SIG-M5 treated with dmso at 0.1 percent for 504 hours (cell line): ENCODE data around the gene MICALL2.

Experiments used
- DNase-seq: peaks from one replicate; lab custom pipeline; 2025; ENCODE audit not compliant: unreplicated experiment; lab: John Stamatoyannopoulos, UW

The MICALL2 gene

GRCh38 chr7:1470901-1471300 is 11.6 kb upstream of the MICALL2 start:
- no peak for DNase-seq

DNA sequence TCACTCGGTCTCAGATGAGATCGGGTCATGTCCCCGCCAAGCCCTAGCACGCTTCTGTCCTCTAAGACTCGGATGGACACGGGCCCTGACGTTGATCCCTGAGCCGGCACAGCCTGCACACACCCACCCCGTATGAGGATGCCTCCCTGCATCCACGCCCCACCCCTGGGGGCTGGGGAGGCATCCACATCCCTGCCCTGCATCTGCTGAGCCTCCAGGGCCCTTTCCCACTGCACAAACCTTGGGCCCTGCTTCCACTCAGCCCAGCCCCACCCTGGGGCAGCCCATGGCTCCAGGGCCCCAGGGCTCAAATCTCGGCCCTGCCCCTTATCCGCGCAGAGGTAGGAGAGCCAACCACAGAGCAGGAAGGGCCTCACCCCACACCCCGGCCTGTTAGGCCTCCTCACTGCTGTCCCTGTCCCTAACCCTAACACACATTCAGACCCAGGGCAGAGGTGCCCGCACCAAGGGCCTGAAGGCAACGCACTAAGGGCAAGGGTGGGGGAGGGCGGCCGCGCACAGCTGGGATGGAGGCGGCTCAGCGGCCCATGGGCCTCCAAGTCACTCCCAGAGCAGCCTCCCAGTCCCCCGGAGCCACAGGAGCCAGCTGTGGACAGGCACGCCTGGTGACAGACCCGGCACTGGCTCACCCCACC is 9.5 kb upstream of the MICALL2 start:
- DNase-seq: no peak

- DNase-seq: no peak
Measured at GRCh38 chr7:1468203-1468602, 8.9 kb upstream of the MICALL2 start.

DNA sequence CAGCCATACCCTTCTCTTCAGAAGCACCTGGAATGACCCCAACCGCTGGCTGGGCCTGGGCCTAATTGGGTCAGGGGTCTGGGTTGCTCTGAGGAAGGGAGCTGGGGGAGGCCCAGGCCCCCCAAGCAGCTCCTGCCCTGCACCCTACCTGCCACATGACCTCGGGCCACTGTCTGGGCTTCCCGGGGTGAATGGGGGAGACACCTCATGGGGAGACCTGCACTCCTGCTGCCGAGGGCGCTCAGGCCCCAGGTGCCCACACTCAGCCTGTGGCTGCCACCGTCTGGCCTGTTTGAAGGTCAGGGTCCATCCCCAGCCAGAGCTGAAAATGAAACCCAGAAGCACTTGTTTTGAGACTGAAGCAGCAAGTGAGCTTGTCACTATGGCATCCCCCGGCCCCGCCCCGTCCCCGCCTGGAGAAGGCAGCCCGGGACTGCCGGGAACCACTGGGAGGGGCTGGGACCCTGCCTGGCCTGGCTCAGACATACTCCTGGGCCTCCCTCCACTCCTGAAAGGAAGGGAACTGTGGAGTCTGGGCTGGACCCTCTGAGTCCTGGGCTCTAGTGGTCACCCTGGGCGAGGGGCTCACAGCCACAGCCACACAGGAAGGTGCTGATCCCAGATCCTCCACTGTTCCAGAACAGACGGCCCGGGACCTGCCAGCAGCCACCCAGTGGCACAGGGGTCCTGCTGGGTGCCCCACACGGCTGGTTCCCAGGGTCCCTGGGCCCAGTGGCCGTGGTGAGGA is 7.4 kb upstream of the MICALL2 start:
- DNase-seq: no peak

GRCh38 chr7:1464694-1465093 is 5.4 kb upstream of the MICALL2 start:
- DNase-seq: no peak

- DNase-seq: no peak
Measured at GRCh38 chr7:1463676-1464223, 4.5 kb upstream of the MICALL2 start.

DNA sequence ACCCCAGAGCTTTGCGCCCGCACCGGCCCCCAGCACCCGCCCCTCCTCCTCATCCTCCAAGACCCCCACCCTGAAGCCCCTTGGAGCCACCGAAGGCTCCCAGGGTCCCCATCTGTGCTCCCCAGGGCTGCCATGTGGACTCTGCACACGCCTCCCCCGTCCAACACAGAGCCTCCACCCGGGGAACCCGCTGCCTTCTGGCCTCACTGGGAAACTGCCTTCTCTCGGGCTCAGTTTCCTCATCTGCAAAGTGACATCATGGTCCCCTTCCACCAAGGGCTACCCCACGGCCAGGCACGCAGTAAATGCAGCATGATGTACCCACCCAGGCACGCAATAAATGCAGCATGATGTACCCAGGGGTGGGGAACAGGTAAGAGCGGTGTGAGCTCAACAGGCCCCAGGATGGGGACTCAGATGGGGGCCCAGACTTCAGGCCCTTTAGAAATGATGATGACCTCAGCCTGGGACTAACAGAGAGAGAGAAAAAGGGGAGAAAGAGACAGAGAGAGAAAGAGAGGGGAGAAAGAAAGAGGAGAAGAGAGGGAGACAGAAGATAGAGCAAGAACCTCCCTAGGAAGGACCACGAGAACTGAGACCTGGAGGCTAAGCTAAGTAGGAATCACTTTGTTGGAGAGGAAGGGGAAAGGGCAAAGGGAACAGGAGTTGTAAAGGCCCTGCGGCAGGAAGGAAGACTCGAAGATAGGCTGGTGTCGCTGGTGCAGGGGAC is 2.5 kb upstream of the MICALL2 start:
- DNase-seq: no peak

- no peak for DNase-seq
Measured at GRCh38 chr7:1460821-1461645, 1.8 kb upstream of the MICALL2 start.

DNA sequence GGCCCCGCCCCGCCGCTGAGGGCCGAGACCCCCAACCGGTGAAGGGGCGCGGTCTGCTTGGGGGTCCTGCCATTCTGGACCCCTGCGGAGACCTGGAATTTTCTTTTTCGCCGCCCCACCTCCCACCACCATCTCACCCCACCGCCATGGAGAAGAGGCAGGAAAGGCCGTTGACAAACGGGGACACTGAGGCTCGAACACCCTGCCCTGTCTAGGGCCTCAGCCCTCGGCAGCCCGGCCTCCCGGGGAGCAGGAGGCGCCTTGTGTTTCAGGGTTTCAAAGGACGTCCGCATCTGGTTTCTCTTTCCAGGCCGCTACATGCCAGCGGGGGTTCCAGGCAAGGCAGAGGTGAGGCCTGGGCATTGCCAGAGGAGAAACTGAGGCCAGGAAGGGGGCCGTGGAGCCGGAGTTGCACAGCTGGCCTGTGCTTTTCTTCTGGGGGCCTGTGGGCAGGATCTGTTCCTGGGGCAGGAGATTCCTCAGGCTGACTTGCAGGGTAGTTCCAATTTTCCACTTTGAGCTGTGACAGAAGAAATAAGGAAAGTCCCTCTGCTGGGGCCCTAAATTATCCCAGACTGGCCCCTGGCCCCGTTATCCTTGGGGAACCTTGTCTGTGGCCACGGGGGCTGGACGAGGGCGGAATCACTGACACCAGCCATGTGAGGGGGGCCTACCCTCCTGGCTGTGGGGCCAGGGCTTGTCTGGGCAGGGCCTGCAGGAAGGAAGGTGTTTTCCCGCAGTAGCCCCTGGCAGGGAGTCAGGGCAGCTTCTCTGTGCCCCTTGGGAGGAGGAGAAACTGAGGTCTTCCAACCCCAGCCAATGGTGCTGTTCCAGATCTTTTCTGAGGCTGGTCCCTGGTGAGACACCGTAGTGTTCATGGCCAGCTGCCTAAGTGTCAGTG is 900 bp upstream of the MICALL2 start:
- no peak for DNase-seq

DNA sequence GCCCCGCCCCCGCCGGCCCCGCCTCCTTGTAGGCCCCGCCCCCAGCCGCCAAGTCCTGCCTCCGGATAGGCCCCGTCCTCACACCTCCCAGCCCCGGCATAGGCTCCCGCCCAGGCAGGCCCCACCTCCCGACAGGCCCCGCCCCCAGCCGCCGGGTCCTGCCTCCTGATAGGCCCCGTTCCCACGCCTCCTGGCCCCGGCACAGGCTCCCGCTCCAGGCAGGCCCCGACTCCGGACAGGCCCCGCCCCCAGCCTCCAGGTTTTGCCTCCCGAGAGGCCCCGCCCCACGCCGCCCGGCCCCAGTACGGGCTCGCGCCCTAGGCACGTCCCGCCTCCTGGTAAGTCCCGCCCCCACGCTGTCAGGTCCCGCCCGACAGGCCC is 232 bp upstream of the MICALL2 start:
- peak; percentile 95 for DNase-seq

DNA sequence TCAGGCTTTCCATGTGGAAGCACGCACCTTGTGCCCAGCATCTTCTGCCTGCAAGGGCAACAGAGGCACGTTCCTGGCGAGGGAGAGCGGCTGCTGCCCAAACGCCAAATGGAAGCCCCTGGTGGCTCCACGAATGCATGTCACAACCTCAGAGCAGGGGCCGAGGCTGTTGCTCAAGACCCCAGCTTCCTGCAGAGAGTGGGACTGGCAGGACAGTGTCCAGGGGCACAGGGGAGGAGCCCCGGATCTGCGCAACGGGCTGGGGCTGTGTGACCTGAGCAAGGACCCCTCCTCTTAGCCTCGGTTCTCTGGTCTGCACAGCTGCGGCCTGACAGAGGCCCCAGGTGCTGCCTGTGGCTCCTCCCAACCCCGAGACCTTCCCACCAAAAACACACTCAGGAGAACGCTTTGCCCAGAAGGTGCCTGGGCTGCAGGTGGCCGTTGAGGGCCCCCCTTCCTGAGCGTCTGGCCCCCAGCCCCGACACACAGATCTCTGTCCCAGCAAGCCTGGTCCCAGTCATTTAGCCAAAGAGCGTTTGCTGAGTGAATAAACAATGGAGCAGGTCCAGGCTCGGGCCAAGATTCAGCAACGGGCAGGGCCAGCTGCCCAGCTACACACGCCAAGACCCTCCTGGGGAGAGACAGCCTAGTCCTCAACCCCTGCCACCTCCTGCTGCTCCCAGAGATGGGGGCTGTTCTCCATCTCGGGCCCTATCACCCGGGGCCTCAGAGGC is 1.2 kb downstream of the MICALL2 start:
- DNase-seq: no peak

GRCh38 chr7:1457059-1457948 is 2.0 kb downstream of the MICALL2 start:
- no peak for DNase-seq

GRCh38 chr7:1455955-1456354 is 3.3 kb downstream of the MICALL2 start:
- no peak for DNase-seq

DNA sequence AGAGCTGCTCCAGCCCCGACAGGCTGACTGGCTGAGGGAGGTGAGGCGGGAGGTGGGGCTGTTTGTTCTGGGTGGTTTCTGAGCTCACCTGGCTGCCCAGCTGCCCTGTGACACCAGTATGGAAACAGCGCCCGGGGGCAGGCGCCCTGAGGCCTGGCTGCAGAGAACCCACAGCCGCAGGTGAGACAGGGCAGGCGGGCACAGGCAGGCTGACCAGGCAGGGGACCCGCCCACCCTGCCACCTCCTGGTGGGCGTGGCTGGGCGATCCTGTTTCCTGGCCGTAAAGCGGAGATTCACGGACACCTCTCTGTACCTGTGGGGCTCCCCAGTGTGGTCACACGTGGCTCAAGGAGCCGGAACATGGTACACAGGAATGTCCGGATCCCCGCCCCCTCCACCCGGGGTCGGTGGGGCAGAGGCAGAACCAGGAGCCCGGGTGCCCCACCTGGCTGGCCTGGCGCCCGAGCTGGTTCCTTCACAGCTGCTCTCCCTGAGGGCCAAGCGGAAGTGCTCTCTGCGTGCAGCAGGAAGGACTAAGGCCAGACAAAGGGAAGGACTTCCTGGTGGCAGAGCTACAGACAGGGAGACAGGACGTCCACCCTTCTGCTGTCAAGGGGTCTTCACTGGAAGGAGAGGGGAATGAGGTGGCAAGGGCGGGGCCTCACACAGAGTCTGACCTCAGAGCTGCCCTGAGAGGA is 3.9 kb downstream of the MICALL2 start:
- peak; percentile 74 for DNase-seq

- DNase-seq: no peak
Measured at GRCh38 chr7:1454542-1454941, 4.7 kb downstream of the MICALL2 start.

GRCh38 chr7:1452205-1452604 is 7.1 kb downstream of the MICALL2 start:
- no peak for DNase-seq

- DNase-seq: no peak
Measured at GRCh38 chr7:1450987-1451386, 8.3 kb downstream of the MICALL2 start.

DNA sequence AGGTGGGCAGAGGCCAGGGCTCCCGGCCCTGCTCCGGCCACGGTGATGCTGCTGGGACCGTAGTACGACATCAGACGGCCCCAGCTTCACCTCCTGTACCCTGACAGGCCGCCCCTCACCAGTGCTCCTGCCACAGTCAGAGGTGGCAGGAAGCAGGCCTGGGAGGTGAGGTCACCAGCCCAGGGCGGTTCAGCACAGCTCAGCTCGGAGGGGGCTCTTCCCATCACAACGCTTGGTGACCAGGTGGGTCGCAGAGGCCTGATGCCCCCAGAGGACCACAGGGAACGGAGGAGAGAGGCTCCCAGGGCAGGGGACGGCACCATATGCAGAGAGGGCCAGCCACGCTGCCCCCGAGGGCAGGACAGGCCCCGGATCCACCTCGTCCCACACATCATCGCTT is 8.8 kb downstream of the MICALL2 start:
- no peak for DNase-seq
